NB4 (cell line): ENCODE results near the gene TSPAN4.

ENCODE experiments used
- CTCF ChIP-seq: IDR thresholded peaks from one replicate; pipeline ENCODE4 v1.5.1; 2012; ENCODE audit warnings: low read depth, low read length
- TF ChIP-seq, protein P1 (sequence below): IDR thresholded peaks from 2 replicates; pipeline ENCODE4 v1.6.1; 2011; ENCODE audit warnings: low read depth, low read length

DNA sequence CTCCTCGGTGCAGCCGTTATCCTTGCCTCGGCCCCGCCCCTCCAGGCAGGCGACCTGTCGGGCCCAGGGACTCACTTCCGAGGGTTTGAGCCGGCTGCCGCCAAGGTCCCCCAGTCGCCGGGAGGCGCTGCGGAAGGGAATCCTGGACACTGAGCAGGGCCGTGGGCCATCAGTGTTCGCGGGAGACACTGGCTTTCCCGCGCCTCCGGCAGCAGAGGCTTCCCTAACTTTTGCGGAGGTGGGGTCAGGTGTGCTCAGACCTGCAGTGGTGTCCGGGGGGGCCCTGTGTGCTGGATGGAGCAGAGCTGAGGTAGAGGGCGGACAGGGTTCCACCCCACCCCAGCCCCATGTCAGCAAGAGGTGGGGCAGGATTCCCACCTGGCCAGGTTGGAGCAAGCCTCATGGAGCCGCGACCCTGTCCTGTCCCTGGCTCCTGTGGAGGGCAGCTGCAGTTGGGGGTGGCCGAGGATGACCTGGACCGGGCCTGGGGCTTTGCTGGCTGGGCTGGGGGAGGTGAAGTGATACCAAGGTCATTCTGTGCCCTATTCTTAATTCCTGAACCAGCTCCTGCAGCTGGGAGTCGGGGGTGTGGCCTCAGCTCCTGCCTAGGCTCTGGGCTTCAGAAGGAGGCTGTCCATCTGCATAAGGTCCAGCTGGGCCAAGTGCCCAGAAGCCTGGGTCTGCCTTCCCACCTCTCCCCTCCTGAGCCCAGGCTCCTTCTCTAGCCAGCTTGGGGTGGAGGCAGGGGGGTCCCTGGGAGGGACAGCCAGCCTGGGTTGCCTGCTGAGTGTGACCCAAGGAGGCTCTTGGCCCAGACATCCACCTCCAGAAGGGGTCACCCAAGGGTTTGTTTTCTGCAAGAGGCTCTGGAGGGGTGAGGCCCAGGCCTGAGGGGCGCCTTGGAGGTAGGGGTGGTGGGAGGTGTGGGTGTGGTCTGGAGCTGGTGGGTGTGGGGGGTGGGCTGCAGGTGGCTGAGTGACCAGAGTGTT, 8.4 kb downstream of the TSPAN4 start:
- TF ChIP-seq CTCF, result no peak
- TF ChIP-seq, protein P1, sequence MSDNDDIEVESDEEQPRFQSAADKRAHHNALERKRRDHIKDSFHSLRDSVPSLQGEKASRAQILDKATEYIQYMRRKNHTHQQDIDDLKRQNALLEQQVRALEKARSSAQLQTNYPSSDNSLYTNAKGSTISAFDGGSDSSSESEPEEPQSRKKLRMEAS, result no peak
